GM19397 (cell line): ENCODE data around the gene ARSK.

Experiments used
- ATAC-seq: cut with Tn5 transposase; IDR thresholded peaks from one replicate; pipeline ENCODE4 v1.9.1; 2021; ENCODE audit warnings: mild to moderate bottlenecking, moderate library complexity; ENCODE audit not compliant: unreplicated experiment

Gene ARSK

GRCh38 chr5:95562282-95562681, 7.4 kb downstream of the ARSK start:
- no peak for ATAC-seq

GRCh38 chr5:95563367-95563766, 8.5 kb downstream of the ARSK start:
- ATAC-seq, result no peak

GRCh38 chr5:95564450-95564849, 9.5 kb downstream of the ARSK start:
- ATAC-seq, result no peak

- ATAC-seq, result no peak
Observed at GRCh38 chr5:95565280-95565920, 10.5 kb downstream of the ARSK start.

- ATAC-seq, result no peak
Observed at GRCh38 chr5:95572016-95572415, 17.1 kb downstream of the ARSK start.

- no peak for ATAC-seq
Observed at GRCh38 chr5:95581576-95581975, 26.7 kb downstream of the ARSK start.

- ATAC-seq, result no peak
Observed at GRCh38 chr5:95583992-95584391, 29.1 kb downstream of the ARSK start.

GRCh38 chr5:95590880-95591279, 36.0 kb downstream of the ARSK start:
- ATAC-seq, result no peak

- ATAC-seq, result peak; percentile 60
Observed at GRCh38 chr5:95591490-95591901, 36.6 kb downstream of the ARSK start.

- no peak for ATAC-seq
Observed at GRCh38 chr5:95595289-95595931, 40.5 kb downstream of the ARSK start.

- no peak for ATAC-seq
Observed at GRCh38 chr5:95599252-95599651, 44.4 kb downstream of the ARSK start.

GRCh38 chr5:95600557-95600956, 45.7 kb downstream of the ARSK start:
- ATAC-seq, result no peak

GRCh38 chr5:95605786-95606185, 50.9 kb downstream of the ARSK start:
- ATAC-seq, result no peak

GRCh38 chr5:95606419-95606818, 51.5 kb downstream of the ARSK start:
- no peak for ATAC-seq

- no peak for ATAC-seq
Observed at GRCh38 chr5:95609711-95610110, 54.8 kb downstream of the ARSK start.

GRCh38 chr5:95610546-95610945, 55.6 kb downstream of the ARSK start:
- no peak for ATAC-seq

- ATAC-seq, result no peak
Observed at GRCh38 chr5:95611396-95611795, 56.5 kb downstream of the ARSK start.

GRCh38 chr5:95613514-95613913, 58.6 kb downstream of the ARSK start:
- ATAC-seq, result no peak

GRCh38 chr5:95615164-95615467, 60.2 kb downstream of the ARSK start:
- ATAC-seq, result no peak

GRCh38 chr5:95617057-95617456, 62.2 kb downstream of the ARSK start:
- no peak for ATAC-seq

- no peak for ATAC-seq
Observed at GRCh38 chr5:95619096-95619495, 64.2 kb downstream of the ARSK start.

GRCh38 chr5:95619514-95620029, 64.7 kb downstream of the ARSK start:
- no peak for ATAC-seq
